MCF 10A (cell line): ENCODE data around the gene RABAC1. TPM values are rescaled to one million over a fixed set of nuclear protein-coding genes. Genes with fewer than 3 reads are reported as not detected.

Source experiments
- BruUV-seq: library from RNA; stranded (reverse); fragments of 400-500 nt; replicated peaks from 2 replicates; lab custom pipeline; 2021; lab: Mats Ljungman, UMichigan
- CTCF ChIA-PET: fragments of 300-600 bp; sonication (Branson Sonifier 250); formaldehyde crosslinking; extraction: SDS; loops from one replicate; lab custom pipeline; 2021; ENCODE audit warnings: antibody characterized with exemption, inconsistent platforms; lab: Yijun Ruan, JAX
- POLR2A ChIA-PET: fragments of 300-600, 350-650 bp; sonication (Branson Sonifier 250); formaldehyde crosslinking; extraction: SDS; loops from one replicate; lab custom pipeline; 2020; ENCODE audit warnings: antibody characterized with exemption, inconsistent platforms; lab: Yijun Ruan, JAX
- DNase-seq: peaks from one replicate; pipeline ENCODE4 v3.0.0-alpha.2; 2018; ENCODE audit not compliant: unreplicated experiment
- H3K27ac Mint-ChIP-seq: one replicate; pipeline ENCODE4 v1.8.0; 2022; ENCODE audit warnings: mild to moderate bottlenecking, low read depth, mixed read lengths; ENCODE audit not compliant: unreplicated experiment
- H3K27me3 Mint-ChIP-seq: one replicate; pipeline ENCODE4 v1.8.0; 2022; ENCODE audit warnings: mixed read lengths; ENCODE audit not compliant: insufficient read depth, unreplicated experiment
- H3K36me3 Mint-ChIP-seq: one replicate; pipeline ENCODE4 v1.8.0; 2022; ENCODE audit warnings: mild to moderate bottlenecking, moderate library complexity, mixed read lengths; ENCODE audit not compliant: insufficient read depth, unreplicated experiment
- H3K4me1 Mint-ChIP-seq: one replicate; pipeline ENCODE4 v1.8.0; 2022; ENCODE audit warnings: mixed read lengths; ENCODE audit not compliant: insufficient read depth, unreplicated experiment
- H3K4me3 Mint-ChIP-seq: one replicate; pipeline ENCODE4 v1.8.0; 2022; ENCODE audit warnings: mild to moderate bottlenecking, moderate library complexity, mixed read lengths; ENCODE audit not compliant: unreplicated experiment
- H3K9me3 Mint-ChIP-seq: one replicate; pipeline ENCODE4 v1.8.0; 2022; ENCODE audit warnings: mixed read lengths; ENCODE audit not compliant: unreplicated experiment
- intact Hi-C: fragments of 100-400 bp; cut with micrococcal nuclease; formaldehyde crosslinking; loops from 2 replicates; pipeline ENCODE4 v1.14.1; 2022
- total RNA-seq: library from RNA; stranded (reverse); gene quantifications from 2 replicates; pipeline ENCODE4 v1.2.3, GENCODE V29; 2022
- TF ChIP-seq, protein P1 (sequence below): fragments of 200-600 bp; IDR thresholded peaks from one replicate; pipeline ENCODE4 v1.8.0; 2022; ENCODE audit warnings: antibody characterized with exemption, mild to moderate bottlenecking; ENCODE audit not compliant: unreplicated experiment

RABAC1 gene
- total RNA-seq, 1 experiment from 2014 or later = 75.4 TPM

DNA sequence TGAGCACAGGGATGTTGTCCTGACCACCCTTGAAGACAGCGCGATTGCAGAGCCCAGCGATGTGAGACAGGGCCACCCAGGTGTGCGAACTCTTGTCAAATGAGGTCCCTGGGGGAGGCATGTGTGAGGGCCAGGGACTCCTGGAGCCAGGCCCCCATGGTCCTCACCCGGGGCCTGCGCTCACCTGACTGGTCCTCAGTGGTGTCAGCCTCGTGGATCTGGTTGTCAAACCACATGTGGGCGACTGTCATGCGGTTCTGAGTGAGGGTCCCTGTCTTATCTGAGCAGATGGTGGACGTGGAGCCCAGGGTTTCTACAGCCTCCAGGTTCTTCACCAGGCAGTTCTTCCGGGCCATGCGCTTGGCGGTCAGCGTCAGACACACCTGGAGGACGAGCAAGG, 22.6 kb upstream of the RABAC1 start:
- H3K4me1 Mint-ChIP-seq = peaks cover 5% of the 10 kb centered on the region
- ChIA-PET CTCF (no interaction called here), POLR2A (no interaction called here)
- intact Hi-C loops = no loop called here
- no peaks in the 10 kb centered on the region for H3K27me3 Mint-ChIP-seq
- H3K9me3 Mint-ChIP-seq = no peaks in the 10 kb centered on the region
- TF ChIP-seq, protein P1, sequence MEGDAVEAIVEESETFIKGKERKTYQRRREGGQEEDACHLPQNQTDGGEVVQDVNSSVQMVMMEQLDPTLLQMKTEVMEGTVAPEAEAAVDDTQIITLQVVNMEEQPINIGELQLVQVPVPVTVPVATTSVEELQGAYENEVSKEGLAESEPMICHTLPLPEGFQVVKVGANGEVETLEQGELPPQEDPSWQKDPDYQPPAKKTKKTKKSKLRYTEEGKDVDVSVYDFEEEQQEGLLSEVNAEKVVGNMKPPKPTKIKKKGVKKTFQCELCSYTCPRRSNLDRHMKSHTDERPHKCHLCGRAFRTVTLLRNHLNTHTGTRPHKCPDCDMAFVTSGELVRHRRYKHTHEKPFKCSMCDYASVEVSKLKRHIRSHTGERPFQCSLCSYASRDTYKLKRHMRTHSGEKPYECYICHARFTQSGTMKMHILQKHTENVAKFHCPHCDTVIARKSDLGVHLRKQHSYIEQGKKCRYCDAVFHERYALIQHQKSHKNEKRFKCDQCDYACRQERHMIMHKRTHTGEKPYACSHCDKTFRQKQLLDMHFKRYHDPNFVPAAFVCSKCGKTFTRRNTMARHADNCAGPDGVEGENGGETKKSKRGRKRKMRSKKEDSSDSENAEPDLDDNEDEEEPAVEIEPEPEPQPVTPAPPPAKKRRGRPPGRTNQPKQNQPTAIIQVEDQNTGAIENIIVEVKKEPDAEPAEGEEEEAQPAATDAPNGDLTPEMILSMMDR = no peak
- H3K36me3 Mint-ChIP-seq = no peaks in the 10 kb centered on the region
- no peak for DNase-seq
- no peak overlapping the region for H3K4me3 Mint-ChIP-seq
- BruUV-seq = no TSS peak
- H3K27ac Mint-ChIP-seq = no peak overlapping the region

DNA sequence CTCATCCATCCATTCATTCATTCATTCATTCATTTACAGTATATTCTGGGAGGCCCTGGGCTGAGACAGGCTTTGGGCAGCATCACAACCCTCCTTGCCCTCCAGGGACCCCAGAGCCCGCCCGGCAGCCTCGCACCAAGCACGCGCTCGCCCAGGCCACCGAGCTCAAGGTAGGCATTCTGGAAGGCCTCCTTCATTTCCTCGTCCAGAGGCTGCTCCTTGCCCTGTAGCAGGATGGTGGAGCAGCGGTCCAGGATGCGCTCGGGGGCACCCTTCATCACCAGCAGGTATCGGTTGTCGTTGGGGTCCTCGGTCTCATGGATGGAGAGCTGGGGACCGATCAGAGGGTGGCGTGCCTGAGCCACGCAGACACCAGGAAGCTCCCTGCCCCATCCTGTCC, 19.3 kb upstream of the RABAC1 start:
- no peaks in the 10 kb centered on the region for H3K9me3 Mint-ChIP-seq

DNA sequence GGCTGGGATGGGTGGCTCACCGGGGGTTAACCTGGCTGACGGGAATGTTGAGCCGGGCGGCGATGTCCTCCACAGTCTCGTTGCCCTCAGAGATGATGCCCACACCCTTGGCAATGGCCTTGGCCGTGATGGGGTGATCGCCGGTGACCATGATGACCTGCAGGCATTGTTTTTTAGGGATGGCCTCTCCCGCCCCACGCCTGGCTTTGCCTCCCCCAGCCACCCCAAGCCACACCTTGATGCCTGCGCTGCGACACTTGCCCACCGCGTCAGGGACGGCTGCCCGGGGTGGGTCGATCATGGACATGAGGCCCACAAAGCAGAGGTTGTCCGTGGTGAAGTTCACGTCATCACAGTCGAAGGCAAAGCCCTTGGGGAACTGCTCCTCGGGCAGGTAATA, 18.8 kb upstream of the RABAC1 start:
- Mint-ChIP-seq H3K9me3 (no peaks in the 10 kb centered on the region), H3K4me3 (no peak overlapping the region), H3K4me1 (peaks cover 5% of the 10 kb centered on the region), H3K27me3 (no peaks in the 10 kb centered on the region), H3K36me3 (no peaks in the 10 kb centered on the region), H3K27ac (no peak overlapping the region)
- TF ChIP-seq, protein P1 = no peak
- CTCF ChIA-PET = no interaction called here
- intact Hi-C loops = no loop called here
- no TSS peak for BruUV-seq
- no peak for DNase-seq
- POLR2A ChIA-PET = no interaction called here

More for the DNA sequence above, 19.3 kb upstream of the RABAC1 start:
- CTCF ChIA-PET = no interaction called here
- Mint-ChIP-seq H3K36me3 (no peaks in the 10 kb centered on the region), H3K27me3 (no peaks in the 10 kb centered on the region), H3K27ac (no peak overlapping the region), H3K4me1 (peaks cover 5% of the 10 kb centered on the region), H3K4me3 (no peak overlapping the region)
- TF ChIP-seq, protein P1 = no peak
- intact Hi-C loops = no loop called here
- BruUV-seq = no TSS peak
- DNase-seq = no peak
- POLR2A ChIA-PET = no interaction called here

DNA sequence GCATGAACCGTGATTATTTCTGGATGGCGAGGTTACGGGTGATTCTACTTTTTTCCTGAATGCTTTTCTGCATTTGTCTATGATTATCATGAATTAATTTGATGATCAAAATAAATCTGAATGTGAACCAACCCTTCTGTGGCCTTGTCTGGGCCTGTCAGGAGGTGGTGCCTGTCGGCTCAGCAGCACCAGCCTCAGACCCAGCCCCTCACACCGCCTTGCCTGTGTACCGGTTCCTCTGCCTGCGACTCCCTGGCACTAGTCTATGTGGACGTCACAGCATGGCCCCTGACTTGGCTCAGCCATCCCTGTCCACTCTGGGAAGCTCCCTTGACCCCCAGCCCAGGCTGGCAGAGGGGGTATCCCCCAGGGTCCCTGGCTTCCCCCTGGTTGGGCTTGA, 15.5 kb upstream of the RABAC1 start:
- no peak for DNase-seq
- no peak overlapping the region for H3K4me3 Mint-ChIP-seq
- CTCF ChIA-PET = interaction anchor here (0.6 to 0.7 kb wide), 4 partner anchors 23 to 138 kb away, joined by 3 to 5 read pairs (median 3); partner anchors contain the start of gene RPS19
- no peak overlapping the region for H3K27ac Mint-ChIP-seq
- peaks cover 12% of the 10 kb centered on the region for H3K27me3 Mint-ChIP-seq
- no peaks in the 10 kb centered on the region for H3K4me1 Mint-ChIP-seq
- intact Hi-C loops = no loop called here
- TF ChIP-seq, protein P1 = no peak
- BruUV-seq = no TSS peak
- POLR2A ChIA-PET = no interaction called here
- H3K9me3 Mint-ChIP-seq = no peaks in the 10 kb centered on the region
- no peaks in the 10 kb centered on the region for H3K36me3 Mint-ChIP-seq
